Measurements from ENCODE around the gene KSR2. TPM values are rescaled to one million over a fixed set of nuclear protein-coding genes. Genes with fewer than 3 reads are reported as not detected.
A peak's percentile ranks its signal among the peaks of the same experiment; 100 is the strongest.

KSR2 gene
- total RNA-seq, 4 donors from 2014 or later, result 1.2 to 11.0 (median 2.2) TPM

DNA sequence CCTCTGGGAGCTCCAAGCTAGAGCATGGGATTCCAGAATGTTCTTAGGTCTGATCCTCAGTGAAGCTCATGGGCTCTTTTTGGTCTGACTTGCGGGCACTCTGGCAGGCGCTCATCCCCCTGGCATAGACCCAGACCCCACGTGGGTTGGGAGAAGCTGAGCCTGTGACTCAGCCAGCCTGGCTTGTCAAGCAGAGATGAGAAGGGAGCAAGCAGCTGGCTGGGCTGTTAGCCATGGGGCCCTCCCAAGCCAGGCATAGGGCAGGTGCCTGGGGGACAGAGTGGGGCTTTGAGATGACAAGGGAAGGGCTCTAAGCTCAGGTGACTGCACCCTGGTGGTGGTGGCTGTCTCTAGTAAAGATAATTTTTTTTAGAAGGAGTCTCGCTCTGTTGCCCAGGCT is 527.0 kb downstream of the KSR2 start:
- intact Hi-C loops (cut with DNase I), result no loop called here
- Histone ChIP-seq H3K27ac (peak overlapping the region in 1 of 3 donors; percentile 6), H3K9me3 (no peaks in the 10 kb centered on the region), H3K4me3 (replicated peaks in 1 of 3) (no peak overlapping the region), H3K27me3 (no peaks in the 10 kb centered on the region), H3K36me3 (no peaks in the 10 kb centered on the region), H3K4me1 (peaks cover 0 to 19% of the 10 kb centered on the region in 2 donors)
- peak; percentile 93 to 94 for DNase-seq
- 34 to 39% methylated on average over 4 of the region's 4 CpGs for WGBS, 2 donors
- TF ChIP-seq POLR2A (IDR thresholded peaks at IDR 0.05), result no peak
- TF ChIP-seq, protein P1, sequence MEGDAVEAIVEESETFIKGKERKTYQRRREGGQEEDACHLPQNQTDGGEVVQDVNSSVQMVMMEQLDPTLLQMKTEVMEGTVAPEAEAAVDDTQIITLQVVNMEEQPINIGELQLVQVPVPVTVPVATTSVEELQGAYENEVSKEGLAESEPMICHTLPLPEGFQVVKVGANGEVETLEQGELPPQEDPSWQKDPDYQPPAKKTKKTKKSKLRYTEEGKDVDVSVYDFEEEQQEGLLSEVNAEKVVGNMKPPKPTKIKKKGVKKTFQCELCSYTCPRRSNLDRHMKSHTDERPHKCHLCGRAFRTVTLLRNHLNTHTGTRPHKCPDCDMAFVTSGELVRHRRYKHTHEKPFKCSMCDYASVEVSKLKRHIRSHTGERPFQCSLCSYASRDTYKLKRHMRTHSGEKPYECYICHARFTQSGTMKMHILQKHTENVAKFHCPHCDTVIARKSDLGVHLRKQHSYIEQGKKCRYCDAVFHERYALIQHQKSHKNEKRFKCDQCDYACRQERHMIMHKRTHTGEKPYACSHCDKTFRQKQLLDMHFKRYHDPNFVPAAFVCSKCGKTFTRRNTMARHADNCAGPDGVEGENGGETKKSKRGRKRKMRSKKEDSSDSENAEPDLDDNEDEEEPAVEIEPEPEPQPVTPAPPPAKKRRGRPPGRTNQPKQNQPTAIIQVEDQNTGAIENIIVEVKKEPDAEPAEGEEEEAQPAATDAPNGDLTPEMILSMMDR (IDR thresholded peaks at IDR 0.05), result peak in 4 of 6 experiments; percentile 8 to 27 (median 18)

DNA sequence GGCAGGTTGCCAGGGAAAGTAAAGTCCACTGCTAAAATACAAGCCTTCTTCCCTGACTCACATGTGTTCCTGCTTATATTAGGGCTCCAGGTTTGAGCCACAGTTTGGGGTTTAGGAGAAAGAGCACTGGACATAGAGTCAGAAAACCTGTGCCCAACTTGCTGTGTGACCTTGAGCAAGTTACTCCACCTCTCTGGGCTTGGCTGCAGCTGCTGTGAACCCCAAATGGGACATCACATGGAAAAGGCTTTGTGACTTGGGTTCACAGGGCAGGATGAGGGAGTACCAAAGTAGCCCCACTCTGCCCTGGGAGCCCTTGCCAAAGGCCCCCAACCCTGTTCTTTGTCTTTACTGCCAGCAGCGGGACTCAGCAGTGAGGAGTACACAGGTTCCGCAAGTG is 528.4 kb downstream of the KSR2 start:
- Histone ChIP-seq H3K36me3 (no peaks in the 10 kb centered on the region), H3K4me1 (peaks cover 0 to 14% of the 10 kb centered on the region in 2 donors), H3K4me3 (replicated peaks in 1 of 3) (no peak overlapping the region), H3K27me3 (no peaks in the 10 kb centered on the region), H3K9me3 (no peaks in the 10 kb centered on the region), H3K27ac (no peak overlapping the region)
- intact Hi-C loops (cut with DNase I), result no loop called here
- 87 to 89% methylated on average over 2 of the region's 2 CpGs for WGBS, 2 donors
- TF ChIP-seq POLR2A (IDR thresholded peaks at IDR 0.05), result no peak
- TF ChIP-seq, protein P1 (IDR thresholded peaks at IDR 0.05), result no peak
- DNase-seq, result no peak

DNA sequence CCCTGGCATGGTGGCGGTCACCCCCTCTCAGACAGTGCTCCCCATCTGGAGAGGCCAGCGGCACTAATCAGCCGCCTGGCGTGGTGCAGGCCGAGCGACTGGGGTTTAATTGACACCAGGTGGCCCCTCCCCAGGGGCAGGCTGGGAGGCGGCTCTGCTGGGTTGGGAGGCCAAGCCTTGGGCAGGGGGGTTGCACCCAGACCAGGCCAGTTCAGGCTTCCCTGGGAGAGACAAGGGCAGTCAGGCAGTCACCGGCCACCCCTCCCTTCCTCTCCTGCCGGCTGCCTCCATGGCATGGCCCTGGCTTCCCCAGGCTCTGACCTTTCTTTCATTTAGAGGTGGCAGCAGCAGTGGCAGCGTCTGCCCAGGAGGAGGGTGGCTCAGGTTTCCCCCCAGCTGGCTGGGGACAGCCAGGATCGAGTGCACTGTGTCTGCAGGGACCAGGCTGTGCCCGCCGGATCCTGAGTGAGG is 529.2 kb downstream of the KSR2 start:
- H3K4me1 ChIP-seq, result peaks cover 0 to 12% of the 10 kb centered on the region in 2 donors
- no peaks in the 10 kb centered on the region for H3K27me3 ChIP-seq
- WGBS, 2 donors, result 69% methylated on average over 4 of the region's 13 CpGs; no CpG with 5 or more reads in 1 of the 2 donors
- intact Hi-C loops (cut with DNase I), result no loop called here
- no peak overlapping the region for H3K27ac ChIP-seq
- no peak for TF ChIP-seq POLR2A (IDR thresholded peaks at IDR 0.05)
- TF ChIP-seq, protein P1 (IDR thresholded peaks at IDR 0.05), result no peak
- DNase-seq, result peak; percentile 50 to 56
- no peaks in the 10 kb centered on the region for H3K36me3 ChIP-seq
- H3K9me3 ChIP-seq, result no peaks in the 10 kb centered on the region
- no peak overlapping the region for H3K4me3 ChIP-seq (replicated peaks in 1 of 3)

DNA sequence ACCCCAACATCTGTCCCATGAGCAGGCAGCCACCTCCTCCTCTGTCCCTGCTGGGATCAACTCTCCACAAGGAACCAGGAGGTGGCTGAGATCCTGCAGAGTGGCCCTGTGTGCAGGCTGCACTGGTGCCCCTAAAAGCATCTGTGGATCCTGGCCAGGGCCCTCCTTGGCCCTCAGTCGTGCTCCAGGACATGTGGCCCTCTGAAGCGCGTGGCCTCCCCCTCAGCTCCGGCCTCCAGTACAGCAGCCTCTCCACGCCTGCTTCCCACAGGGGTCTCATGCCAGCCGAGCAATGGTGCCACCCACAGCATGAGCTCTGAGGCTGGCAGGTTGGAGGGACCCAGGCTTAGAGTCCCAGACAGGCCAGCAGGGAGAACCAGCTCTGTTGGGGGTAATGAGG is 530.0 kb downstream of the KSR2 start:
- Histone ChIP-seq H3K36me3 (no peaks in the 10 kb centered on the region), H3K27ac (no peak overlapping the region), H3K4me3 (replicated peaks in 1 of 3) (no peak overlapping the region), H3K4me1 (peaks cover 0 to 12% of the 10 kb centered on the region in 2 donors), H3K9me3 (no peaks in the 10 kb centered on the region), H3K27me3 (no peaks in the 10 kb centered on the region)
- intact Hi-C loops (cut with DNase I), result no loop called here
- DNase-seq, result no peak
- 88% methylated on average over 6 of the region's 6 CpGs; no CpG with 5 or more reads in 1 of the 2 donors for WGBS, 2 donors
- TF ChIP-seq, protein P1 (IDR thresholded peaks at IDR 0.05), result no peak
- no peak for TF ChIP-seq POLR2A (IDR thresholded peaks at IDR 0.05)

DNA sequence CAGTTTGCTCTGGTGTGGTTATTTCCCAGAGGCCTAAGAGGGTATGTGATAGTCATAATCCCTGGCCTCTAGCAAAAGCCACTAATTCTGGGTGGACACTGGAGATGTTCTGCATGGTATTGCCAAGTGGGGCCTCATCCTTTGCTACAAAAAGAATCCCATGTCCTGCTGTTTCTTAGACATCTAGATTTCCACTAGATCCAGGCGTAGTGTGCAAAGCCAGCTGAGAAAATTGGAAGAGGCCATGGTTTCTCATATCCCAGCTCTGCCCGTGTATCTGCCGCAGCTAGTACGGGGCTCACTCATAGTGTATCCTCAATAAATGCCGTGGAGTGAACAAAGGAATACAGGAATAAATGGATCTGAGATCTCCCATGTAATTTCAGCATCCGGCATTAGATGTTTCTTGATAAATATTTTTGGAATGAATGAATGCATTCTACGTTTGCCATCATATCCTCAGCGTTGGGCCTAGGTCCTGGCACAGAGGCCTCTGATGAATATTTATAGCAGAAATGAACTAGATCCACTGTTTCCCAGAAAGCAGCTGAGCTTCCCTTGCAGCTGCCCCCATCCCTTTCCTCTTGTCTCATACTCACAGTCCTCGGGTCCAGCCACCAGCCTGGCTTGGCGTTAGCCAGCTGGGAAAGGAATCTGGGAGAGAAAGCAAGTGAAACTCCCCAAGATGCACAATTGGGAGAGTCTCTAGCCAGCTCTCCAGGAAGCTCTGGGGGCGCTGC is 531.1 kb downstream of the KSR2 start:
- no peak for TF ChIP-seq POLR2A (IDR thresholded peaks at IDR 0.05)
- TF ChIP-seq, protein P1 (IDR thresholded peaks at IDR 0.05), result no peak
- Histone ChIP-seq H3K36me3 (no peaks in the 10 kb centered on the region), H3K9me3 (no peaks in the 10 kb centered on the region), H3K4me3 (replicated peaks in 1 of 3) (no peak overlapping the region), H3K27me3 (no peaks in the 10 kb centered on the region), H3K27ac (no peak overlapping the region), H3K4me1 (peaks cover 0 to 12% of the 10 kb centered on the region in 2 donors)
- DNase-seq, result no peak
- 81 to 89% methylated on average over 10 to 11 of the region's 11 CpGs for WGBS, 2 donors
- intact Hi-C loops (cut with DNase I), result no loop called here
